ENCODE data around the gene LIMS2. TPM values are rescaled to one million over a fixed set of nuclear protein-coding genes. Genes with fewer than 3 reads are reported as not detected.

The LIMS2 gene
- total RNA-seq, 1 donor from 2014 or later, result 3.8 TPM

DNA sequence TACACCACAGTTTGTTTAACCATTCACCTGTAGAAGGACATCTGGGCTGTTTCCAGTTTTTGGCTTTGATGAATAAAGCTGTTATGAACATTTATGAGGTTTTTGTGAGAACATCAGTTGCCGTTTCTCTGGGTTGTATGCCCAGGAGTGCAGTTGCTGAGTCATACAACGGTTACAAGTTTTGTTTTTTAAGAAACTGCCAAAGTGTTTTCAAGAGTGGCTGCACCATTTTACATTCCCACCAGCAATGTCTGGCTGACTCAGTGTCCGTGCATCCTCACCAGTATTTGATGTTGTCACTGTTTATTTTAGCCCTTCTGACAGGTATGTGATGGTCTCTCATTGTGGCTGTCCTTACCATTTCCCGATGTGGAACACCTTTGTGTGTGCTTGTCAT, 77.3 kb downstream of the LIMS2 start:
- no peak for DNase-seq (ENCODE audit: low spot score)
- TF ChIP-seq, protein P1, sequence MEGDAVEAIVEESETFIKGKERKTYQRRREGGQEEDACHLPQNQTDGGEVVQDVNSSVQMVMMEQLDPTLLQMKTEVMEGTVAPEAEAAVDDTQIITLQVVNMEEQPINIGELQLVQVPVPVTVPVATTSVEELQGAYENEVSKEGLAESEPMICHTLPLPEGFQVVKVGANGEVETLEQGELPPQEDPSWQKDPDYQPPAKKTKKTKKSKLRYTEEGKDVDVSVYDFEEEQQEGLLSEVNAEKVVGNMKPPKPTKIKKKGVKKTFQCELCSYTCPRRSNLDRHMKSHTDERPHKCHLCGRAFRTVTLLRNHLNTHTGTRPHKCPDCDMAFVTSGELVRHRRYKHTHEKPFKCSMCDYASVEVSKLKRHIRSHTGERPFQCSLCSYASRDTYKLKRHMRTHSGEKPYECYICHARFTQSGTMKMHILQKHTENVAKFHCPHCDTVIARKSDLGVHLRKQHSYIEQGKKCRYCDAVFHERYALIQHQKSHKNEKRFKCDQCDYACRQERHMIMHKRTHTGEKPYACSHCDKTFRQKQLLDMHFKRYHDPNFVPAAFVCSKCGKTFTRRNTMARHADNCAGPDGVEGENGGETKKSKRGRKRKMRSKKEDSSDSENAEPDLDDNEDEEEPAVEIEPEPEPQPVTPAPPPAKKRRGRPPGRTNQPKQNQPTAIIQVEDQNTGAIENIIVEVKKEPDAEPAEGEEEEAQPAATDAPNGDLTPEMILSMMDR (IDR thresholded peaks at IDR 0.05; ENCODE audit: unreplicated experiment), result no peak
- Mint-ChIP-seq H3K36me3 (ENCODE audit: low read depth, unreplicated experiment) (no peaks in the 10 kb centered on the region), H3K27ac (ENCODE audit: unreplicated experiment) (no peak overlapping the region), H3K9me3 (ENCODE audit: unreplicated experiment) (no peaks in the 10 kb centered on the region), H3K4me1 (ENCODE audit: unreplicated experiment) (no peaks in the 10 kb centered on the region), H3K27me3 (ENCODE audit: unreplicated experiment) (peaks cover 2% of the 10 kb centered on the region), H3K4me3 (ENCODE audit: unreplicated experiment) (no peak overlapping the region)

DNA sequence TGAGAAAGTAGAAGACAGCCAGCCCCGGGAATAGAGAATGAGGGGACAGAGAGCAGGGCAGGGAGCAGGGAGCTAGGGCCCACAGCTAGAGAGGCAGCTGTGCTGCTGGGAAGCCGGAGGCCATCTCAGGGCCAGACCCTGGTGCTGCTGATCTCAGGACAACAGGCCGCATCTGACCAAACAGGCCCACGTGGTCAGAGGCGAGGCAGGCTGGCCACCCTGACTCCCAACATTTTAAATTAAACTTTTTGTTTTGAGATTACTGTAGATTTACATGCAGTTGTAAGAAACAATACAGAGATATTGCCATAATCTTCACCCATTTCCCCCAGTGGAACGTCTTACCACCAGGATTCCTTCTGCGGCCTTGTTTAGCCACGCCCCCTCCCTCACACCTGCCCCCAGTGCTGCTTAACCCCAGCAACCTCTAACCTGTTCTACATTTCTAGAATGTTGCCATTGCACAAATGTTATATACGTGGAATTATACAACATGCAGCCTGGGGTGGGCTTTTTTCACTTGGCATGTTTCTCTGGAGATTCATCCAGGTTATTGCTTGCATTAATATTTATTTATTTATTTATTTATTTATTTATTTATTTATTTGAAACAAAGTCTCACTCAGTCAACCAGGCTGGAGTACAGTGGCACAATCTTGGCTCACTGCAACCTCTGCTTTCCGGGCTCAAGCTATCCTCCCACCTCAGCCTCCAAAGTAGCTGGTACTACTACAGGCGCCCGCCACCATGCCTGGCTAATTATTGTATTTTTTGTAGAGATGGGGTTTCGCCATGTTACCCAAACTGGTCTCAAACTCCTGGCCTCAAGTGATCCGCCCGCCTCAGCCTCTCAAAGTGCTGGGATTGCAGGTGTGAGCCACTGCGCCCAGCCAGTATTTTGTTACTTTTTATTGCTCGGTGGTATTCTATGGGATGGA, 78.0 kb downstream of the LIMS2 start:
- Mint-ChIP-seq H3K27me3 (ENCODE audit: unreplicated experiment) (peaks cover 2% of the 10 kb centered on the region), H3K9me3 (ENCODE audit: unreplicated experiment) (no peaks in the 10 kb centered on the region), H3K27ac (ENCODE audit: unreplicated experiment) (no peak overlapping the region)

DNA sequence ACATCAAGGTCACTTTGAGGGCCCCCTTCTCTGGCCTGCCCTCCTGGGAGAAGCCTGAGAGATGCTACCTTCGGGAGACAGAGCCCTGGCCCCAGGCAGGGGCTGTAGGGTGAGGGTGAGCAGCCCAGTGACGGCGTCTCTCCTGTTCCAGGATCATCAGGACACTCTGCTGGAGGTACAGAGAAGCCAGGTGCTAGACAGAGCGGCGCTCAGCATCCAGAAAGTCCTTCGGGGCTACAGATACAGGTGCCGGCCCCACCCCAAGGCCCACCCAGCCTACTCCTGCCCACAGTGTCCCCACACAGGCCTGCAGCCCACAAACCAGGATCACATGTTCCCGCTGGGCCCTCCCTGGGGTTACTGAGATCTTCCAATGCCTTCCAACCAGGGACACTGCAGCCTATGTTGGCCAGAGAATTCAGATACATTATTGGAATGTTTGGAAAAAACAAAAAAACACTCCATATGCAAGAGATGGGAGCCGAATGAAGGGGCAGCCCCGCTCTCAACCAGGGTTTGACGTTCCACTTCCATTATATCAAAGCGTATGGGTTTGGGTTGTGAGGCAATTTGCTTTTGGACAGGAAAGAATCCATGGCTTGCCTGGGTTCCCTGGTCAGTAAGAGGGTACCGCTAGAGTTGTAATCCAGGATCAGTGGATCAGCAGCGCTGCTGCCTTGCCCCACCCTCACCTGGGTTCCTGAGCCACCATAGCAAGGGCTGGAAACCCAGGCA, 78.9 kb downstream of the LIMS2 start:
- H3K4me3 Mint-ChIP-seq (ENCODE audit: unreplicated experiment), result no peak overlapping the region
- TF ChIP-seq, protein P1 (IDR thresholded peaks at IDR 0.05; ENCODE audit: unreplicated experiment), result no peak
- H3K9me3 Mint-ChIP-seq (ENCODE audit: unreplicated experiment), result no peaks in the 10 kb centered on the region
- no peak overlapping the region for H3K27ac Mint-ChIP-seq (ENCODE audit: unreplicated experiment)
- no peaks in the 10 kb centered on the region for H3K4me1 Mint-ChIP-seq (ENCODE audit: unreplicated experiment)
- no peaks in the 10 kb centered on the region for H3K36me3 Mint-ChIP-seq (ENCODE audit: low read depth, unreplicated experiment)
- H3K27me3 Mint-ChIP-seq (ENCODE audit: unreplicated experiment), result peaks cover 2% of the 10 kb centered on the region
- no peak for DNase-seq (ENCODE audit: low spot score)

More for the DNA sequence above, 78.0 kb downstream of the LIMS2 start:
- Mint-ChIP-seq H3K4me3 (ENCODE audit: unreplicated experiment) (no peak overlapping the region), H3K4me1 (ENCODE audit: unreplicated experiment) (no peaks in the 10 kb centered on the region), H3K36me3 (ENCODE audit: low read depth, unreplicated experiment) (no peaks in the 10 kb centered on the region)
- no peak for DNase-seq (ENCODE audit: low spot score)
- TF ChIP-seq, protein P1 (IDR thresholded peaks at IDR 0.05; ENCODE audit: unreplicated experiment), result no peak

DNA sequence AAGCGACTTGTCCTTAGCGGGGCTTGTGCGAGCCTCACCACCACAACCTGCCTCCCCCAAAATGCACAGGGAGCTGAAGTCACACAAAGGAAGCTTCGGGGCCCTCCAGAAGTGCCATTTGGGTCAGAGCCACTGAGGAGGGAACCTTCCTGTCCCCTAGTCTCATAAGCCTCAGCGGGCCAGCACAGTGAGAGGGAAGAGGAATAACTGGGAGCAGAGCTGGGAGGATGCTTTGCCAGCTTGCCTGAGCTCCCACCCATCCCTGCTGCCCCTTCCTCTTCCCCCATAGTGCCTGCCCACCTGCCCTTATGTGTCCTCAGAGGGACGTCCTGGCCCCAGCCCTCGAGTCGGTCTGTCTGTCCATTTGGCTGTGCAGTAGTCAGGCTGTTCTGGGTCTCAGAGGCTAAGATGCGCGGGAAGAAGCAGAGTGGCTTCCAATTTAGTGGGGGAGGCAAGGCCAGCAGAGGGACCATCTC, 81.2 kb downstream of the LIMS2 start:
- Mint-ChIP-seq H3K4me1 (ENCODE audit: unreplicated experiment) (no peaks in the 10 kb centered on the region), H3K36me3 (ENCODE audit: low read depth, unreplicated experiment) (no peaks in the 10 kb centered on the region), H3K27me3 (ENCODE audit: unreplicated experiment) (peaks cover 2% of the 10 kb centered on the region), H3K4me3 (ENCODE audit: unreplicated experiment) (no peak overlapping the region), H3K27ac (ENCODE audit: unreplicated experiment) (no peak overlapping the region), H3K9me3 (ENCODE audit: unreplicated experiment) (no peaks in the 10 kb centered on the region)
- no peak for DNase-seq (ENCODE audit: low spot score)
- TF ChIP-seq, protein P1 (IDR thresholded peaks at IDR 0.05; ENCODE audit: unreplicated experiment), result no peak
